ENCODE measurements around the gene AMMECR1.
"Not testable (repeated sequence)": the region's sequence is repeated elsewhere in the genome, so short reads cannot be mapped to it uniquely, and the experiment has no call there.

The AMMECR1 gene

GRCh38 chrX:110245011-110245410 lies 72.9 kb downstream of the AMMECR1 start:
- no peak overlapping the region for H3K27ac ChIP-seq (ENCODE audit: low read depth, low read length, poor library complexity, severe bottlenecking)
- TF ChIP-seq EZH2 (IDR thresholded peaks at IDR 0.05; ENCODE audit: borderline replicate concordance, low read length) = no peak
- TF ChIP-seq, protein P1, sequence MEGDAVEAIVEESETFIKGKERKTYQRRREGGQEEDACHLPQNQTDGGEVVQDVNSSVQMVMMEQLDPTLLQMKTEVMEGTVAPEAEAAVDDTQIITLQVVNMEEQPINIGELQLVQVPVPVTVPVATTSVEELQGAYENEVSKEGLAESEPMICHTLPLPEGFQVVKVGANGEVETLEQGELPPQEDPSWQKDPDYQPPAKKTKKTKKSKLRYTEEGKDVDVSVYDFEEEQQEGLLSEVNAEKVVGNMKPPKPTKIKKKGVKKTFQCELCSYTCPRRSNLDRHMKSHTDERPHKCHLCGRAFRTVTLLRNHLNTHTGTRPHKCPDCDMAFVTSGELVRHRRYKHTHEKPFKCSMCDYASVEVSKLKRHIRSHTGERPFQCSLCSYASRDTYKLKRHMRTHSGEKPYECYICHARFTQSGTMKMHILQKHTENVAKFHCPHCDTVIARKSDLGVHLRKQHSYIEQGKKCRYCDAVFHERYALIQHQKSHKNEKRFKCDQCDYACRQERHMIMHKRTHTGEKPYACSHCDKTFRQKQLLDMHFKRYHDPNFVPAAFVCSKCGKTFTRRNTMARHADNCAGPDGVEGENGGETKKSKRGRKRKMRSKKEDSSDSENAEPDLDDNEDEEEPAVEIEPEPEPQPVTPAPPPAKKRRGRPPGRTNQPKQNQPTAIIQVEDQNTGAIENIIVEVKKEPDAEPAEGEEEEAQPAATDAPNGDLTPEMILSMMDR (IDR thresholded peaks at IDR 0.05; ENCODE audit: low read length) = no peak
- H3K4me3 ChIP-seq (ENCODE audit: low read depth, low read length, poor library complexity, severe bottlenecking) = no peak overlapping the region

GRCh38 chrX:110242371-110242770 lies 75.5 kb downstream of the AMMECR1 start:
- Histone ChIP-seq H3K27ac (ENCODE audit: low read depth, low read length, poor library complexity, severe bottlenecking) (no peak overlapping the region), H4K20me1 (ENCODE audit: insufficient read depth, low read length) (no peaks in the 10 kb centered on the region), H2AFZ (ENCODE audit: low read length) (no peak overlapping the region), H3K9ac (ENCODE audit: low read length) (no peak overlapping the region), H3F3A (ENCODE audit: insufficient read depth, low read length) (no peaks in the 10 kb centered on the region), H3K4me1 (ENCODE audit: insufficient read depth, low read length, severe bottlenecking) (no peaks in the 10 kb centered on the region), H3K27me3 (ENCODE audit: insufficient read depth, low read length) (no peaks in the 10 kb centered on the region), H3K4me2 (ENCODE audit: low read length) (no peak overlapping the region), H3K36me3 (ENCODE audit: insufficient read depth, low read length) (no peaks in the 10 kb centered on the region), H3K9me3 (ENCODE audit: low read length) (no peaks in the 10 kb centered on the region), H3K79me2 (ENCODE audit: insufficient read depth, low read length) (no peaks in the 10 kb centered on the region), H3K4me3 (ENCODE audit: low read depth, low read length, poor library complexity, severe bottlenecking) (no peak overlapping the region), H3K9me2 (ENCODE audit: low read depth, low read length) (no peaks in the 10 kb centered on the region)
- TF ChIP-seq, protein P1 (IDR thresholded peaks at IDR 0.05; ENCODE audit: low read length) = no peak
- no peak for TF ChIP-seq EZH2 (IDR thresholded peaks at IDR 0.05; ENCODE audit: borderline replicate concordance, low read length)

More at GRCh38 chrX:110245011-110245410, 72.9 kb downstream of the AMMECR1 start:
- Histone ChIP-seq H3K9me3 (ENCODE audit: low read length) (no peaks in the 10 kb centered on the region), H3K4me1 (ENCODE audit: insufficient read depth, low read length, severe bottlenecking) (no peaks in the 10 kb centered on the region), H4K20me1 (ENCODE audit: insufficient read depth, low read length) (no peaks in the 10 kb centered on the region), H3K36me3 (ENCODE audit: insufficient read depth, low read length) (no peaks in the 10 kb centered on the region), H3K27me3 (ENCODE audit: insufficient read depth, low read length) (no peaks in the 10 kb centered on the region), H3K9ac (ENCODE audit: low read length) (no peak overlapping the region), H3F3A (ENCODE audit: insufficient read depth, low read length) (no peaks in the 10 kb centered on the region), H2AFZ (ENCODE audit: low read length) (no peak overlapping the region), H3K4me2 (ENCODE audit: low read length) (no peak overlapping the region), H3K79me2 (ENCODE audit: insufficient read depth, low read length) (no peaks in the 10 kb centered on the region), H3K9me2 (ENCODE audit: low read depth, low read length) (no peaks in the 10 kb centered on the region)

DNA sequence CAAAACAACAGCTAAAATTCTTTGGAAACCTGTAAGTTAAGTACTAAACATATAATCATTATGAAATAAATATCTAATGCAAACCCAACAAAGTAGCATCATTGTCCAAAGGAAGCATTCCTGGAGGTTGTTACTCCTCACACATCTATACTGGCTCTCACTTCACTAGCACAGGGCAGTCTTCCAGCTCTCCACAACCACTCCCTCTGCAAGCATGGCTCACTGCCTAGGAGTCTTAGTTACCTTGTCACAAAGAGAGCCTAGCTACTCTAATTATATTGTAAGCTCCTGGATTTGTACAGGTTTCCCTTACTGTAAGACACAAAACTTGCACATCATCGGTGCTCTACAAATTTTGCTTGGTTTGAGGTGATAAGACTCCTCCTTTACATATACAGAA lies 76.1 kb downstream of the AMMECR1 start:
- Histone ChIP-seq H3K9me2 (ENCODE audit: low read depth, low read length) (no peaks in the 10 kb centered on the region), H3K27ac (ENCODE audit: low read depth, low read length, poor library complexity, severe bottlenecking) (no peak overlapping the region), H3K9me3 (ENCODE audit: low read length) (no peaks in the 10 kb centered on the region), H3F3A (ENCODE audit: insufficient read depth, low read length) (no peaks in the 10 kb centered on the region), H3K9ac (ENCODE audit: low read length) (no peak overlapping the region), H3K4me1 (ENCODE audit: insufficient read depth, low read length, severe bottlenecking) (no peaks in the 10 kb centered on the region), H2AFZ (ENCODE audit: low read length) (no peak overlapping the region), H3K4me2 (ENCODE audit: low read length) (no peak overlapping the region), H3K4me3 (ENCODE audit: low read depth, low read length, poor library complexity, severe bottlenecking) (no peak overlapping the region), H3K36me3 (ENCODE audit: insufficient read depth, low read length) (no peaks in the 10 kb centered on the region), H3K27me3 (ENCODE audit: insufficient read depth, low read length) (no peaks in the 10 kb centered on the region), H4K20me1 (ENCODE audit: insufficient read depth, low read length) (no peaks in the 10 kb centered on the region), H3K79me2 (ENCODE audit: insufficient read depth, low read length) (no peaks in the 10 kb centered on the region)
- TF ChIP-seq EZH2 (IDR thresholded peaks at IDR 0.05; ENCODE audit: borderline replicate concordance, low read length) = no peak
- TF ChIP-seq, protein P1 (IDR thresholded peaks at IDR 0.05; ENCODE audit: low read length) = no peak

- not testable (repeated sequence) for H3K79me2 ChIP-seq (ENCODE audit: insufficient read depth, low read length); H3K27me3 ChIP-seq (ENCODE audit: insufficient read depth, low read length); H3K4me1 ChIP-seq (ENCODE audit: insufficient read depth, low read length, severe bottlenecking); H3F3A ChIP-seq (ENCODE audit: insufficient read depth, low read length); H3K9me2 ChIP-seq (ENCODE audit: low read depth, low read length); H3K27ac ChIP-seq (ENCODE audit: low read depth, low read length, poor library complexity, severe bottlenecking); H3K9ac ChIP-seq (ENCODE audit: low read length); H3K9me3 ChIP-seq (ENCODE audit: low read length); H4K20me1 ChIP-seq (ENCODE audit: insufficient read depth, low read length); H2AFZ ChIP-seq (ENCODE audit: low read length); H3K4me3 ChIP-seq (ENCODE audit: low read depth, low read length, poor library complexity, severe bottlenecking); H3K36me3 ChIP-seq (ENCODE audit: insufficient read depth, low read length); H3K4me2 ChIP-seq (ENCODE audit: low read length)
Measured at GRCh38 chrX:110238259-110238658, 79.6 kb downstream of the AMMECR1 start.

DNA sequence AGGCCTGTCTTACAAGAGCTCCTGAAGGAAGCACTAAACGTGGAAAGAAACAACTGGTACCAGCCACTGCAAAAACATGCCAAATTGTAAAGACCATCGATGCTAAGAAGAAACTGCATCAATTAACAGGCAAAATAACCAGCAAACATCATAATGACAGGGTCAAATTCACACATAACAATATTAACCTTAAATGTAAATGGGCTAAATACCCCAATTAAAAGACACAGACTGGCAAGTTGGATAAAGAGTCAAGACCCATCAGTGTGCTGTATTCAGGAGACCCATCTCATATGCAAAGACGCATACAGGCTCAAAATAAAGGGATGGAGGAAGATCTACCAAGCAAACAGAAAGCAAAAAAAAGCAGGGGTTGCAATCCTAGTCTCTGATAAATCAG lies 86.4 kb downstream of the AMMECR1 start:
- not testable (repeated sequence) for H3K9me3 ChIP-seq (ENCODE audit: low read length); H3K36me3 ChIP-seq (ENCODE audit: insufficient read depth, low read length); H3K4me2 ChIP-seq (ENCODE audit: low read length); H3K9ac ChIP-seq (ENCODE audit: low read length); H2AFZ ChIP-seq (ENCODE audit: low read length); H3K9me2 ChIP-seq (ENCODE audit: low read depth, low read length); H3K27me3 ChIP-seq (ENCODE audit: insufficient read depth, low read length); H3K4me3 ChIP-seq (ENCODE audit: low read depth, low read length, poor library complexity, severe bottlenecking); H4K20me1 ChIP-seq (ENCODE audit: insufficient read depth, low read length); H3K27ac ChIP-seq (ENCODE audit: low read depth, low read length, poor library complexity, severe bottlenecking); H3K79me2 ChIP-seq (ENCODE audit: insufficient read depth, low read length); H3F3A ChIP-seq (ENCODE audit: insufficient read depth, low read length)
- H3K4me1 ChIP-seq (ENCODE audit: insufficient read depth, low read length, severe bottlenecking) = peaks cover 20% of the 10 kb centered on the region
